Measurements from ENCODE around the gene SHROOM3. TPM values are rescaled to one million over a fixed set of nuclear protein-coding genes. Genes with fewer than 3 reads are reported as not detected.

The SHROOM3 gene
- total RNA-seq, 1 experiment from 2014 or later = 27.6 TPM

GRCh38 chr4:76513482-76513881, 78.5 kb downstream of the SHROOM3 start:
- no peak overlapping the region for H3K4ac ChIP-seq (ENCODE audit: low read depth, low read length)
- H3K9me3 Mint-ChIP-seq = peaks cover 10 to 11% of the 10 kb centered on the region in 2 experiments; a peak in 4 of 5 replicates
- no peaks in the 10 kb centered on the region for H4K20me1 ChIP-seq (ENCODE audit: control insufficient read depth, insufficient read depth, insufficient read length)
- H3K27ac ChIP-seq (ENCODE audit: insufficient read length, low read depth, low read length) = no peak overlapping the region
- no peak overlapping the region for H2BK12ac ChIP-seq (ENCODE audit: insufficient read length, low read depth, low read length)
- H3K4me1 Mint-ChIP-seq = peaks cover 14 to 19% of the 10 kb centered on the region in 2 experiments
- H3K23ac ChIP-seq (ENCODE audit: insufficient read length, low read depth, low read length) = no peak overlapping the region
- H2BK15ac ChIP-seq (ENCODE audit: low read depth, low read length) = no peak overlapping the region
- no peaks in the 10 kb centered on the region for H3K79me2 ChIP-seq (ENCODE audit: insufficient read depth, low read length)
- H3K9me3 ChIP-seq (ENCODE audit: control insufficient read depth, low read depth, low read length) = no peaks in the 10 kb centered on the region
- H2AK5ac ChIP-seq (ENCODE audit: insufficient read length, low read length) = no peak overlapping the region
- H3K4me2 ChIP-seq (ENCODE audit: insufficient read depth, insufficient read length, low read length) = no peak overlapping the region
- no peak for DNase-seq
- H3K27ac Mint-ChIP-seq = no peak overlapping the region
- no peaks in the 10 kb centered on the region for H3K4me1 ChIP-seq (ENCODE audit: insufficient read depth, low read length)
- no peak overlapping the region for H3K4me3 Mint-ChIP-seq
- H4K8ac ChIP-seq (replicated peaks; ENCODE audit: insufficient read length, low read depth, low read length) = no peak overlapping the region
- H3K36me3 Mint-ChIP-seq (ENCODE audit: insufficient read depth in 1 of 3, low read depth in 3 of 3) = peaks cover 0 to 11% (median 2%) of the 10 kb centered on the region in 3 experiments; a peak in 5 of 7 replicates
- H2BK20ac ChIP-seq (ENCODE audit: low read depth, low read length, poor library complexity, severe bottlenecking) = no peak overlapping the region
- no peak overlapping the region for H3K18ac ChIP-seq (ENCODE audit: insufficient read length, low read depth, low read length)
- no peak overlapping the region for H3K9ac ChIP-seq (ENCODE audit: extremely low read depth, insufficient read length, low read length)
- H3T11ph ChIP-seq (ENCODE audit: low read length) = no peak overlapping the region
- no peak overlapping the region for H4K5ac ChIP-seq (ENCODE audit: insufficient read length, low read depth, low read length)
- no peaks in the 10 kb centered on the region for H3K27me3 Mint-ChIP-seq (ENCODE audit: low read depth)
- H3K79me1 ChIP-seq (ENCODE audit: insufficient read depth, low read depth, low read length, poor library complexity, severe bottlenecking) = no peaks in the 10 kb centered on the region
- H2BK5ac ChIP-seq (ENCODE audit: insufficient read length, low read length) = no peak overlapping the region
- no peaks in the 10 kb centered on the region for H3K27me3 ChIP-seq (ENCODE audit: insufficient read depth, low read length)
- no CpG with 5 or more reads among the region's 7 CpGs for WGBS (ENCODE audit: extremely low coverage, insufficient read length, low lambda C conversion rate)
- TF ChIP-seq CTCF (conservative IDR thresholded peaks at IDR 0.05) = no peak
- H2BK120ac ChIP-seq (ENCODE audit: low read depth, low read length, poor library complexity, severe bottlenecking) = no peak overlapping the region
- H3K14ac ChIP-seq (ENCODE audit: insufficient read depth, low read length) = no peak overlapping the region
- no peak overlapping the region for H2AFZ ChIP-seq (ENCODE audit: low read length)
- H4K91ac ChIP-seq (ENCODE audit: insufficient read length, low read depth, low read length) = no peak overlapping the region
- H3K56ac ChIP-seq (ENCODE audit: insufficient read length, low read depth, low read length) = no peak overlapping the region
- H3K23me2 ChIP-seq (ENCODE audit: insufficient read length, low read depth, low read length, poor library complexity, severe bottlenecking) = no peaks in the 10 kb centered on the region
